ENCODE results near the gene MDFIC.
"Not testable (repeated sequence)": the region's sequence is repeated elsewhere in the genome, so short reads cannot be mapped to it uniquely, and the experiment has no call there.

The MDFIC gene, protein sequence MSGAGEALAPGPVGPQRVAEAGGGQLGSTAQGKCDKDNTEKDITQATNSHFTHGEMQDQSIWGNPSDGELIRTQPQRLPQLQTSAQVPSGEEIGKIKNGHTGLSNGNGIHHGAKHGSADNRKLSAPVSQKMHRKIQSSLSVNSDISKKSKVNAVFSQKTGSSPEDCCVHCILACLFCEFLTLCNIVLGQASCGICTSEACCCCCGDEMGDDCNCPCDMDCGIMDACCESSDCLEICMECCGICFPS

GRCh38 chr7:114922026-114922651, at the start of gene MDFIC:
MDFIC (plus strand) TSS chr7:114922094; CDS start chr7:114923034, 940 bp downstream.
- peak; percentile 66 for DNase-seq

- no peak for DNase-seq
These were observed 47.7 kb upstream of the MDFIC start for GRCh38 chr7:114874170-114874569.

DNA sequence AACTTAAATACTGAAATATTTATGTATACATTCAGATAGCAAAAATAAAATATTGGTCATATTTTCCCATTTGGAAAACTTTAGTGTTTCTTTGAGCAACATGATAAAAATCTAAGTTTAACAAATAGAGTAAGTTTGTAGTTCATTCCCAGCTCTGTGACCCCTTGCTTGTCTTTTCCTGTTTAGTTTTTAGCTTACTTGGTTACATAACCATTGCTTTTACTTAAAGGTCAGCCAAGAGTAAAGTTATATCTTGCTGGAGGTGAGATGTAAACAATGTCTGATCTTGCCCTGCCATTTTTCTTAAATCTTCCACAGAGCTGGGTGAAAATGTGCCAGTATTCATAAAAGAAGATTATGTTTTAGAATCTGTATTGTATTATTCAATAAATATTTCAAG, 46.7 kb upstream of the MDFIC start:
- no peak for DNase-seq

DNA sequence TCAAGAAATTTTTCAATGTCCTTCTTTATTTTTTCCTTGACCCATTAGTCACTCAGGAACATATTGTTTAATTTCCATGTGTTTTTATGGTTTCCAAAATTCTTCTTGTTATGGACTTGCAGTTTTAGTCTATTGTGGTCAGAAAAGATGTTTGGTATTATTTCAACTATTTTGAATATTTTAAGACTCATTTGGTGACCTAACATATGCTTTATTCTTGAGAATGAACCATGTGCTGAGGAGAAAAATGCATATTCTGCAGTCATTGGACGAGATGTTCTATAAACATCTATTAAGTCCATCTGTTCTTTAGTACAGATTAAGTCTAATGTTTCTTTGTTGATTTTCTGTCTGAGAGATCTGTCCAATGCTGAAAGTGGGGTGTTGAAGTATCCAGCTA, 42.3 kb upstream of the MDFIC start:
- peak; percentile 18 for DNase-seq

- DNase-seq: peak; percentile 2
These were observed 36.1 kb upstream of the MDFIC start for GRCh38 chr7:114885836-114886235.

DNA sequence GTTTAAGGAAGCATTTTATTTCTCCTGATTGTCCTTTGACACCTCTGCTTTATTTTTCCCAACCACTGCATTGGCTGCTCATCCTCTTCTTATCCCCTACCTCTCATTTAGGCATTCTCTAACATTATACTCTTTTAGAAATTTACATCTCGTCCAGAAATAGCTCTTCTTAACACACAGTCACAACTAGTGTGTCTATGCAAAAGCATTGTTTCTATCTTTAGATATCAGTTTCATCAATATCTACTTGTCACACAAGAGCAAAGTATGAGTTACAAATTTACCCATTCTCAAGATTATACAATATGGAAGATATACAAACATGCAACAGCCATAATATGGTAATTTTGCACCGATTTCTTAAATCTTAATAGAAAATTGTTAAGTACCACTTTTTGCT, 35.7 kb upstream of the MDFIC start:
- DNase-seq: no peak

- not testable (repeated sequence) for DNase-seq
These were observed 32.8 kb upstream of the MDFIC start for GRCh38 chr7:114889116-114889515.

DNA sequence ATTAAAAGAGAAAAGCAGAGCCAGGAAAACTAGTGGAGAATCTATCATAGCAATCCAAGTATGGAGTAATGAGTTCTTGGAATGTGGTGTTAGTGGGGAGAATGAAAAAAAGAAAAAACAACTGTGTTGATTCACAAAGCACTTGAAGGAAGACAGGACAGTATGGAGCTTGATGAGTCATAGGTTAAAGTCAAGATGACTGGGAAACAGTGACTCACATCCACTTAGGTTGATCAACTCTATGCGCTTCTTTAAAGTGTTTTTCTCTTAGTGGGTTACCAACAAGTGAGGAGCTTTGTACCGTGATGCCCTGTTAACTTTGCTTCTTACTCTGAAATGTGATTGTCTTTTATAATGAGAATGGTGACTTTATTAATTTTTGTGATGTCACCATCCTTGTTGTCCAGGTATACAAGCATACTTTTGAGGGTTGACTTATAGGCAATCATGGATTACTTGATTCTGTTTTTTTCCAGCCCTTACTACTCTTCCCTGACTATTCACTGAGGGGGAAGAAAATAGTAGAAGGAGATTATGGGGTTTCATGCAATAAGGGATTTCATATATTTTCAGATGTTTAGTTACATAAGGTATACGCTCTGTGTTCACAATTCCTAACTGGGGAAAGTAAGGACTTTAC, 32.1 kb upstream of the MDFIC start:
- peak; percentile 91 for DNase-seq

DNA sequence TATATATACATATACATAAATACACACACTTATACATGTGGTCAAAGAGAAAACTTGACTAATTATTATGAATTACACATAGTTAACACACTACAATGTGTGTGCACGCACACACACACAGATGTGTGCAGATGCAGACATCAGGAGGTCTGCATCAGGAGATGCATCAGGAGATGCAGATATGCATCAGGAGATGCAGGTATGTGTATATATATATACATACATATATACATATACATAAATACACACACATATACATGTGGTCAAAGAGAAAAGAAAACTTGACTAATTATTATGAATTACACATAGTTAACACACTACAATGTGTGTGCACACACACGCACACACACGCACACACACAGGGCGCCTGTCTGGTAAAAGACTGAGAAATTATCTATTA, 31.3 kb upstream of the MDFIC start:
- no peak for DNase-seq

DNA sequence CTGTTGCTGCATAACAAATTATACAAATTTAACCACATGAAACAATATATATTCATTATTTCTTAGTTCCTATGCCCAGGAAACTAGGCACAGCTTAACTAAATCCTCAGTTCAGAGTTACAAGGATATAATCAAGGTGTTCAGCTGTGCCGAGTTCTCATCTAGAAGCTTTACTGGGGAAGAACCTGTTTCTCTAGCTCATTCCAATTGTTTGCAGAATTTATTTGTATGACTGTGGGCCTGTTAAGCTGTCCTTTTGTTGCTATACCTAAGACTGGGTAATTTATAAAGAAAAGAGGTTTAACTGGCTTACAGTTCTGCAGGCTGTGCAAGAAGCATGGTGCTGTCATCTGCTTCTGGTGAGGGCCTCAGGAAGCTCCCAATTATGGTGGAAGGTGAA, 21.8 kb upstream of the MDFIC start:
- DNase-seq: no peak

DNA sequence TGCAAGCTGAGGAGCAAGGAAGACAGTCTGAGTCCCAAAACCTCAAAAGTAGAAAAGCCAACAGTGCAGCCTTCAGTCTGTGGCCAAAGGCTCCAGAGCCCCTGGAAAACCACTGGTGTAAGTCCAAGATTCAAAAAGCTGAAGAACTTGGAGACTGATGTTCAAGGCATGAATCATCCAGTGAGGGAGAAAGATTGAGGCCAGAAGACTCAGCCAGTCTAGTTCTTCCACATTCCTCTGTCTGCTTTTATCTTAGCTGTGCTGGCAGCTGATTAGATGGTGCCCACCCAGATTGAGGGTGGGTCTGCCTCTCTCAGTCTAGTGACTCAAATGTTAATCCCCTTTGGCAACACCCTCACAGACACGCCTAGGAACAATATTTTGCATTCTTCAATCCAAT, 20.1 kb upstream of the MDFIC start:
- DNase-seq: peak; percentile 36

GRCh38 chr7:114903131-114903530, 18.8 kb upstream of the MDFIC start:
- DNase-seq: no peak

DNA sequence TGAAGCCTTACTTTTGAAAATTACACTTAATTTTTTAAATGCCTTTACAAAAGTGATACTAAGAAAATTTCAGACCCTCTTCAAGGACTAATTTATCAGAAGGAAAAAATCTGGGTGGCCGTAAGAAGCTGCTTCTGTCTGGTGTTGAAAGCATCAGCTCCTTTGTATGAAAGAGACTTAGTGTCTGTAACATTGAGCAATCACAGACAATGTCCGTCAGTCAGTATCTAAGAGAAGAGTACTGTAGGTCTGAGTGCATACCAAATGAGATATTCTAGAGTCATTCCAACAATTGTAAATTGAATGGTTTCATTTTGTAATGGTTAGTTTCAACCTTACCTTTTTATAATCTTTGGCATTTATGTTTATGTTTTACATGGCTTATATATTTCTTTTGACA, 11.1 kb upstream of the MDFIC start:
- no peak for DNase-seq

DNA sequence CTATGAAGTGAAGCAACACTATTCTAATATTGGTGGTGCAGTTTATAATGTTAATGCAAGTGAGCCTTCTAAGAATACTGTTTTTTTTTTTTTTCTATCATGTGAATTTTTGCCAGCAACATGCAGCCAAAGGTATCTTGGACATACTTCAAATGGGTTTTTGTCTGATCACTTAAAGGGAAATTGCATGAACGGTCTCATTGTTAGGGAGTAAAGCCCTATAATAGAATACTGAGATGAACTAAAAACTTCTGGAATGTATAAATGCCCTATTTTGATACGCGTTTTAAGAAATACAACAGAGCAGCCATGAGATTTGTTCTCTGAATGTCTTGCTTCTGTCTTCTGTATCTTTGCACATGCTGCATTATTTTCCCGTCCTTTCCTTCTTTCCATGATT, 10.5 kb upstream of the MDFIC start:
- DNase-seq: no peak

GRCh38 chr7:114916261-114916892, 5.5 kb upstream of the MDFIC start:
- DNase-seq: no peak

DNA sequence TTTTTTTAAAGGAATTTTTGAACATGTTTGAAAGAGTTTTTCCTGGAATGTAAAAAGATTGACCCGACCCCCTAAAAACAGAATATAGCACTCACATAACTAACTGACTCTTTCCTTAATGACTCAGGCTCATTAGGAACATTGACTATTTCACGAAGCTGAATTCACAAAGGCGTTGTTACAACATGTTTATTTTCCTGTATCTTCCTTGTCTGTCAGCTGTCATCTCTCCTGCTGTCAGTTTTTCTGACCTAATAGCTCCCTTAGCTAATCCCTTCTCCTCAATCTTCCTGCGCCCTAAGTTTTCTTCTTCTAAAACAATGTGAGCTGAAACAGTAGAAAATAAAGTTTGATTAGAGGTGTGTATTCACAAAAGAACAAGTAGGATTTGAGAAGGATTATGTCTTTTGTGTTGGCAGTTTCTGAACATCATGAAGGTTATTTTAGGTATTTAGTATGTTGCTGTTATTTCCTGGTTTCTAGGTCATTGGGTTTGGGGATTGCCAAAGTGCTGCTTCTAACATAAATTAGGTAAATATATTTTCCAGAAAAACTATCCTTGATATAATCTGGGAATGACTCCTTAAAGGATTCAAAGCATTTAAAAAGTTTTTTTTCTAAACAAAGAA, 4.6 kb upstream of the MDFIC start:
- DNase-seq: no peak

- DNase-seq: no peak
These were observed 2.3 kb upstream of the MDFIC start for GRCh38 chr7:114919587-114919986.

GRCh38 chr7:114921631-114922025, 266 bp upstream of the MDFIC start:
- no peak for DNase-seq

DNA sequence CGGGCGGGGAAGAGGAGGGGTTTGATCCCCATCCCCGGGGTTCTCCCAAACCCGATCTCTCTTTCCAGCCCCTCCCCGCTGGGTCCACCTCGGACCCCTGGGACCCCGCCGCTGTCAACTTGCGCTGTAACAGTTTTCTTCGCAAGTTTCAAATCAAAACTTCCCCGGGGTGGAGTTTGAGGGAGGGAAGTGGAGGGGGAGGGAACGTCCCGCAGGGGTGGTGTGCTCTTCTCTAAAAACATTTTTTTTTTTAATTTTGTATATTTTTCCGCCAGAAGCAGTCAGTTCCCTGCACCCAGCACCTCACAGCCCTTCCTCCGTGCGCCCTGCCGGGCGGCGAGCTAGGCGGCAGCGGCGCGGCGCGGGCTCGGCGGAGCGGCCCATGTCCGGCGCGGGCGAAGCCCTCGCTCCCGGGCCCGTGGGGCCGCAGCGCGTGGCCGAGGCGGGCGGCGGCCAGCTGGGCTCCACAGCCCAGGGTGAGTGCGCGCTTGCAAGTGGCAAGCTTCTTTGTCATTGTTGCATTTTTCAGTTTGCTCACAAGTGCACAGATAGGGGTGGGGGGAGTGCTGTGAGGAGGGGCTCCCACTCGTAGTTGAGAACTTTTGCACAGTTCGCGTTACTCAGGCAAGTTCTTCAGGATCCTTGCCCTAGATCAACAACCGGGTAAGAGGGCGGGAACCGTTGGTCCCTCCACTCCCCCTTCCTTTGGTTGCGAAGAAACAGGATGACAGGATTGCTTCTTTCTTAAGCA, 933 bp downstream of the MDFIC start:
- DNase-seq: peak; percentile 70

GRCh38 chr7:114923403-114923713, 1.5 kb downstream of the MDFIC start:
- DNase-seq: no peak

- DNase-seq: no peak
These were observed 2.3 kb downstream of the MDFIC start for GRCh38 chr7:114924038-114924712.

GRCh38 chr7:114925434-114925833, 3.5 kb downstream of the MDFIC start:
- no peak for DNase-seq

Data from EL (cell line).